GM18951 (cell line): ENCODE data around the gene SRP54.

Source experiments
- POLR2A ChIP-seq: IDR thresholded peaks from 4 replicates; pipeline ENCODE4 v1.6.1; 2011; ENCODE audit warnings: mild to moderate bottlenecking; ENCODE audit not compliant: insufficient read length, insufficient read depth; ENCODE audit errors: extremely low read depth
- in situ Hi-C: fragments of 300-500 bp; cut with MboI; formaldehyde crosslinking; loops from one replicate; pipeline ENCODE4 v1.12.0; 2022; ENCODE audit warnings: low sequenced_read_pairs, mixed read lengths, inconsistent platforms; ENCODE audit not compliant: unreplicated experiment

Gene SRP54

GRCh38 chr14:34970665-34971064, 12.1 kb upstream of the SRP54 start:
- no peak for TF ChIP-seq POLR2A
- in situ Hi-C loops, result no loop called here

- in situ Hi-C loops, result no loop called here
- no peak for TF ChIP-seq POLR2A
Observed at GRCh38 chr14:34971381-34971780, 11.4 kb upstream of the SRP54 start.

GRCh38 chr14:34971801-34972200, 11.0 kb upstream of the SRP54 start:
- in situ Hi-C loops, result no loop called here
- no peak for TF ChIP-seq POLR2A

GRCh38 chr14:34978444-34978843, 4.3 kb upstream of the SRP54 start:
- no peak for TF ChIP-seq POLR2A
- in situ Hi-C loops, result no loop called here

GRCh38 chr14:34980337-34980900, 2.4 kb upstream of the SRP54 start:
- TF ChIP-seq POLR2A, result no peak
- in situ Hi-C loops, result no loop called here

GRCh38 chr14:34981743-34982420, 910 bp upstream of the SRP54 start:
- no peak for TF ChIP-seq POLR2A
- in situ Hi-C loops, result no loop called here

GRCh38 chr14:34983148-34983760, 462 bp downstream of the SRP54 start:
- TF ChIP-seq POLR2A, result no peak
- in situ Hi-C loops, result no loop called here

GRCh38 chr14:34983786-34984185, 994 bp downstream of the SRP54 start:
- no peak for TF ChIP-seq POLR2A
- in situ Hi-C loops, result no loop called here

GRCh38 chr14:34985740-34986139, 2.9 kb downstream of the SRP54 start:
- in situ Hi-C loops, result no loop called here
- no peak for TF ChIP-seq POLR2A

GRCh38 chr14:34987180-34987579, 4.4 kb downstream of the SRP54 start:
- TF ChIP-seq POLR2A, result no peak
- in situ Hi-C loops, result no loop called here

- no peak for TF ChIP-seq POLR2A
- in situ Hi-C loops, result no loop called here
Observed at GRCh38 chr14:34989762-34990161, 7.0 kb downstream of the SRP54 start.

GRCh38 chr14:34993426-34993825, 10.6 kb downstream of the SRP54 start:
- TF ChIP-seq POLR2A, result no peak
- in situ Hi-C loops, result no loop called here

- in situ Hi-C loops, result no loop called here
- no peak for TF ChIP-seq POLR2A
Observed at GRCh38 chr14:34994668-34995067, 11.9 kb downstream of the SRP54 start.

GRCh38 chr14:34997762-34998161, 15.0 kb downstream of the SRP54 start:
- no peak for TF ChIP-seq POLR2A
- in situ Hi-C loops, result no loop called here
